HG03039 (cell line): ENCODE data around the gene SIK3.
"Not testable (repeated sequence)": the region's sequence is repeated elsewhere in the genome, so short reads cannot be mapped to it uniquely, and the experiment has no call there.

Experiments
- ATAC-seq: cut with Tn5 transposase; IDR thresholded peaks from one replicate; pipeline ENCODE4 v1.9.1; 2021; ENCODE audit warnings: mild to moderate bottlenecking, moderate library complexity; ENCODE audit not compliant: unreplicated experiment

The SIK3 gene

DNA sequence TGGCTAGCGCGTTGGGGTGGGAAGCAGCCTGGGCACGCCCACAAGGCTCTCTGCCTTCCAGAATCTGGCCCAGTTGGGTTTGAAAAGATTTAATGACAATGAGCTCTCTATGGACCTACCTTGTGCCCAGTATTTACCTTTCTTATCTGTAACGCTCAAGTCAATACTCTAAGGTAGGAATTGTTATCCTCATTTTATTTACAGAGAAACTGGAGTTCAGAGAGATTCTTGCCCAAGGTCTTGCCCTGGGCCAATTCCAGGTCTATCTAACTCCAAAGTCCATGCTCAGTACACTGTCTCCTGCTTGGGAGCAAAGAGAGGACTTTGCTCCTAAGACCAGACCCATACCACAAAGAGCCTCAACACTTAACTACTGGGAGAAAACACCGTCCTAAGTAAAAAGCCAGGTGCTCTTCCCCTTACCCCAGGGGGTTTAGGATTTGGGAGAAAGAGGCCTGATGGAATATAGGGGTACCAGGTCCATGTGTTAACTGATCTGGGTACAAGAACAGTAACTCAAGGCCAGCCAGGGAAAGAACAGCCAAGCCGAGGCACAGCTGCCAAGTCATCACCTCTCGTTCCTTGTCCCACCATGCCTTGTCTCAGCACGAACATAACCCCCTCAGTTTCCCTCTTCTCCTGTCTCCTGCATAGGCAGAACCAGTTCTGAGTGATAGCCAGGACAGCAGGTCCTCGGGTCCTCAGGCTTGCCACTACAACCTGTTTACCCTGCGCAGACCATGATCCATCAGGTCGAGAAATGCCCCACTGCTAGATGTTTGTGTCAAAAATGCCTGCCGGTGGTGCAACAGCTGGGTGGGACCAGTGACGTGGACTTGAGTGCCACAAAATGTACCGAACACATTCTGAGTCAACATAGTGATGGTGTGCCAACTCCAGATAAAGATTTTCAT is 289.7 kb downstream of the SIK3 start:
- ATAC-seq, result no peak

DNA sequence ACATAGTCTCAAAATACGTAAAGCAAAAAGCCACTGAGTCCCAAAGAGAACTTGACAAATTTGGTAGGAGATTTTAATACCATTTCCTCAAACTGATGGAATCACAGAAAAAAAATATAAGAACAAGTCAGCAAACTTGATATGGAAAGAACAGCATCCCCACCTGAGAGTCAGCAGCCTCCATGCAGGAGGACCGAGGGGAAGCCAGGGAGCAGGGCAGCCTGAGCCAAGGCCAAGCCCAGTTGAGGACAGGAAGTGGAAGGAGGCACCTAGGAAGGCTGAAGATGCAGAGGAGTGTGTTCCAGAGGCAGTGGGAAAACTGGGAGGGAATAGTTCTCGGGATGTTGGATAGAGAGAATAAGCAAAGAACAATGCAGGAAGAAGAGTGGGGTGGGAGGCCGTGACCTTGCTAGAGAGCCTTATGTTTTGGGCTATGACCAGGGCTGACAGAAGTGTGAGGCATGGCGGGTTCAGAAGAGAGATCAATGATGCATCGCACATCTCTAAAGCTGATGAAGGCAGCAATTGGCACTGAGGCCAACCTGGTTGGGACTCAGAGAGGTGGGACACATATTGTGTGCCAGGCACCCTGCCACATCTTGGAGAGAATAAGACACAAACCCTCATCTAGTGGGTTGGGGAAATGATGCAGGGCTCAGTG is 290.5 kb downstream of the SIK3 start:
- no peak for ATAC-seq

DNA sequence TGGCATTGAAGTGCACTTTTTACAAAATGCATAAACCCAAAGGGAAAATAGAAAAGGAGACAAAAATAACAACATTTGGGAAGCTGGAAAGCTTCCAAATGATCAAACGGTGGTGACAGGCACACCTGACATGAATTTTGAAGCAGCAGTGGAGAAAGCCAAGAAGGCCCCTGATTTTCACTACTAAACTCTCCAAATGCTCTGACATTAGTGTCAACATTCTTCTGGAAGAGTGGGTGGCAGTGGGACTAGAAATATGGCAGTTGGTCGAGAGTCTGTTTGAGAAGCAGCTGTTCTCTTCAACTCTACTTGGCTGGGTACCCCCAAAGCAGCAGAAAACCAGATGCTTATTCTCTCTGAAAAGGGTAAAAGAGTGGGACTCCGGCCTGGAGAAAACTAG is 294.2 kb downstream of the SIK3 start:
- no peak for ATAC-seq

DNA sequence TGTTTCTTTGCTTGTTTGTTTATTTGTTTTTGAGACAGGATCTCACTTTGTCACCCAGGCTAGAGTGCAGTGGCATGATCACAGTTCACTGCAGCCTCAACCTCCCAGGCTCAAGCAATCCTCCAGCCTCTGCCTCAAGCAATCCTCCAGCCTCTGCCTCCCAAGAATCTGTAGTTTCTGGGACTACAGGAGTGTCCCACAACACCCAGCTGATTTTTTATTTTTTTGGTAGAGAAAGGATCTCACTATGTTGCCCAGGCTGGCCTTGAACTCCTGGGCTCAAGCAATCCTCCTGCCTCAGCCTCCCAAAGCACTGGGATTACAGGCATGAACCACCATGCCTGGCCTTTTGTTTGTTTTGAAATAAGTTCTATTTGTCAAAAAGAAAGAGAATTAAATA is 296.6 kb downstream of the SIK3 start:
- not testable (repeated sequence) for ATAC-seq

DNA sequence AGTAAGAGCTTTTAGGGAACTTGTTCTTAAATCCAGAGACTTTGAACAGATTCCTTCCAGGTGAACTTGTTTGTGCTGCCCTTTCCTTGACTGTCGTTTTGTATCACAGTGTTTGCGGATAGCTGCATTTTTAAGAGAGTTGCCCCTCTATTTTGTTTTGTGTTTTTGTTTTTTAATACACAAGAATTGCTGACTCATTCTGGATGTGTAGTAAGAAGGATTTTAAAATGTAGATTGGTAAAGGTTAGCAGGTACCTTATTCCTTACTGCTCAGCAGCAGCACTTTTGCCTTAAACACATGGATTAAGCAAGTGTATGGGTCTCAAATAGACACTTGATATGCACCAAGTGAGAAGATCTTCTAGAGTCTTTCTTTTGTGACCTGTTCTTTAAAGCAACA is 297.6 kb downstream of the SIK3 start:
- no peak for ATAC-seq

DNA sequence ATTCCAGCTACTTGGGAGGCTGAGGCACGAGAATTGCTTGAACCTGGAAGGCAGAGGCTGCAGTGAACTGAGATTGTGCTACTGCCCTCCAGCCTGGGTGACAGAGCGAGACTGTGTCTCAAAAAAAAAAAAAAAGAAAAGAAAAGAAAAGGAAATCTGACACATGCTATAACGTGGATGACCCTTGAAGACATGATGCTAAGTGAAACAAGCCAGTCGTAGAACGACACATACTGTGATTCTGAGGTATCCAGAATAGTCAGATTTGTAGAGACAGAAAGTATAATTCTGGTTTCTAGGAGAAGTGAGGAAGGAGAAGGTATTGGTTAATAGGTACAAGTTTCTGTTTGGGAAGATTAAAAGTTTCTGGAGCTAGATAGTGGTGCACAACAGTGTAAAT is 299.9 kb downstream of the SIK3 start:
- no peak for ATAC-seq

DNA sequence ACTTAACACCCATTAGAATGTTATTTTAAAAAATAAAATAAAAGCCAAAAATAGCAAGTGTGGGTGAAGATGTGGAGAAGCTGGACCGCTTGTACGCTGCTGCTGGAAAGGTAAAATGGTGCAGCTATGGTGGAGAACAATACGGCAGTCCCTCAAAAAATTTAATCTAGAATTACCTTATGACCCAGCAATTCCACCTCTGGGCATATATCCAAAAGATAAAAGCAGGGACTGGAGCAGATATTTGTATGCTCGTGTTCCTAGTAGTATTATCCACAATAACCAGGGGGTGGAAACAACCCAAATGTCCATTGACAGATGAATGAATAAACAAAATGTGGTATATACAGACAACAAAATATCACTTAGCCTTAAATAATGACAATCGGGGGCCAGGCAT is 300.4 kb downstream of the SIK3 start:
- ATAC-seq, result no peak

DNA sequence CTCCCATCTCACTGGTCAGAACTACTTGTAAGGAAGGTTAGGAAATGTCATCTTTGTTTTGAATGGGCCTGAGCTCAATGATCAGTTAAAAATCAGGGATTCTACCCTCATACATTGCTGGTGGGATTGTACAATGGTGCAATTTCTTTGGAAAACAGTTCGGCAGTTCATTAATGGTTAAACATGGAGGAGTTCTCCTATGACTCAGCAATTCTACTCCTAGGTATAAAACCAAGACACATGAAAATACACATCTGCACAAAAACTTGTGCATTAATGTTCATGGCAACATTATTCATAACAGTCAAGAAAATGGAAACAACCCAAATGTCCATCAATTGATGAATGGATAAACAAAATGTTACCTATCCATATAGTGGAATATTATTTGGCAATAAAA is 301.7 kb downstream of the SIK3 start:
- no peak for ATAC-seq

DNA sequence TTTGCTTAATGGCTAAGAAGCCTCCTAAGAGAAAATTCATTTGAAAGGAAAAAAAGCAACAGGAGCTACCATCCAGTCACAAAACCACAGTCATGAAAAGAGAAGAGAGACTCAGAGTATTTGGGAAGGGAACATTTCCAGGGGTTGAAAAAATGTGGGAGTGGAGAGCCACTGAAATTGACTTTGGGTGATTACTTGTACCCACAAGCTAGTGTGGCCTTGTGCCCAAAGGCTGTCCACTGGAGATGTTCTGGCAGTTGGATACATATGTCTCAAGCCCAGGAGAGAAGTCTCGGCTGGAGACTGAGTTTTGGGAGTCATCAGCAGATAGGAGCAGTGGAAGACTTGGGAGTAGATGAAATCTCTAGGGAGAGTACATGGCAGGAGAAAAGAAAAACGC is 303.4 kb downstream of the SIK3 start:
- ATAC-seq, result no peak

DNA sequence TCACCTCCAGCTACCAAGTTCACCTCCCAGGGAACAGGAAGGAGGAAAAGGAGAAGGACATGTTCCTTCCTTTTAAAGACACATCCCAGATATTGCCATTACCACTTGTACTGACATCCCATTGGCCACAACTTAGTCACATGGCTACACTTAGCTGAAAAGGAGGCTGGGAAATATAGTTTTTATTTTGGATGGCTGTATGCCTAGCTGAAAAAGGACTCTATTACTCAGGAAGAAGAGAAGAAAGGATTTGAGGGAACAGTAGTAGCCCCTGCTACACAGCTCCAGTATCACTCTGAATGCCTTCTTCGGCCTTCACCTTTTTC is 304.5 kb downstream of the SIK3 start:
- no peak for ATAC-seq
